ENCODE measurements around the gene PAK1.

DNA sequence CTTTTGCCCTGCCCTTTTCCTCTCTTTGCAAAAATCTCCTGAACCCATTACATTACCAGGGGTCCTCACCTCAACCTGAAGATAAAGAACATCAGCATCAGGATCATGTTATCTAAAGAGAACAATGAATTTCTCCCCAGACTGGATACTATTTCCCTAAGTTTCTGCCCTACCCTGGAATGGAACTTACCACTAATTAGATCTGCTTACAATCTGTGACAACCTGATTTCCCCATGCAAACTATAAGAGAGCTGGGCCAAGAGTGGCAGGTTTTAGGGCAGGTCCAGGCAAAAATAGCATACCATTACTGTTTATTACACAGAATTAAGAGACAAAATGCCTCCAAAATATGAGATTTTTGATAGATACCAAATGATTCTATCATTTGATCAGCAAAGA is 114.4 kb downstream of the PAK1 start:
- TF ChIP-seq, protein P1, sequence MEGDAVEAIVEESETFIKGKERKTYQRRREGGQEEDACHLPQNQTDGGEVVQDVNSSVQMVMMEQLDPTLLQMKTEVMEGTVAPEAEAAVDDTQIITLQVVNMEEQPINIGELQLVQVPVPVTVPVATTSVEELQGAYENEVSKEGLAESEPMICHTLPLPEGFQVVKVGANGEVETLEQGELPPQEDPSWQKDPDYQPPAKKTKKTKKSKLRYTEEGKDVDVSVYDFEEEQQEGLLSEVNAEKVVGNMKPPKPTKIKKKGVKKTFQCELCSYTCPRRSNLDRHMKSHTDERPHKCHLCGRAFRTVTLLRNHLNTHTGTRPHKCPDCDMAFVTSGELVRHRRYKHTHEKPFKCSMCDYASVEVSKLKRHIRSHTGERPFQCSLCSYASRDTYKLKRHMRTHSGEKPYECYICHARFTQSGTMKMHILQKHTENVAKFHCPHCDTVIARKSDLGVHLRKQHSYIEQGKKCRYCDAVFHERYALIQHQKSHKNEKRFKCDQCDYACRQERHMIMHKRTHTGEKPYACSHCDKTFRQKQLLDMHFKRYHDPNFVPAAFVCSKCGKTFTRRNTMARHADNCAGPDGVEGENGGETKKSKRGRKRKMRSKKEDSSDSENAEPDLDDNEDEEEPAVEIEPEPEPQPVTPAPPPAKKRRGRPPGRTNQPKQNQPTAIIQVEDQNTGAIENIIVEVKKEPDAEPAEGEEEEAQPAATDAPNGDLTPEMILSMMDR (IDR thresholded peaks at IDR 0.05; ENCODE audit: insufficient read depth, low read length), result no peak
- TF ChIP-seq POLR2AphosphoS5 (IDR thresholded peaks at IDR 0.05; ENCODE audit: low read depth), result no peak
